ENCODE data around the gene SART3. TPM values are rescaled to one million over a fixed set of nuclear protein-coding genes. Genes with fewer than 3 reads are reported as not detected.

Gene SART3
- total and polyA plus RNA-seq, 2 of the 8 experiments (the other 6 are each of a cell fraction or from before 2014, with no cell fraction given): 16.0 to 103 TPM

DNA sequence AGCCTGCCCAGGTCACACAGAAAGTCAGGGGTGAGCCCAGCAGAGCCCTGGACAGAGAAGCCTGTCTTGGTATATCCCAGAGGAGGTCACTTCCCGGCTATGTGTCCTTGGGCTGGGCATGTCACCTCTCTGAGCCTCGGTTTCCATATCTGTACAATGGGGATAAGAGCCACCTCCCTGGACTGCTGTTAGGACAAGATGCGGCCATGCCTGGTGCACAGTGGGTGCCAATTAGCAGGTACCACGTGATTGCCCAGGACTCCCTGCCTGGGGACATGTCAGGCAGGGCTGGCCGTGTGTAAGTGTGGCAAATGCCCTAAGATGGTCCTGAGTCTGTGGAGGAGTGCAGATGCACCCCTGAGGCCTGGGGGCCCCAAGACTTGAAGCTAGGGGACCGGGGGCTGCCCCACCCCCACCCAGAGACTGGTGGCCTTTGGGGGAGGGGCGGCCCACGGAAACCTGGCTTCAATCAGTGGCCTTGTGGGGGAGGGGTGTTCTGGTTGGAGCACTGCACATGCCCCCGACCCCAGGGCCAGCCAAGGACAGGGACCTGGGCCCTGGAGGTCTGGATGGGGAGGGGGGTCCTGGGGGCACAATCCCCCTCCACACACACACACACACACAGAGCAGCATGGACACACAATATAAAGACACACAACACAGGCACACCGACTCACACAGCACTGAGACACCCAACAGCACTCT, 36.0 kb upstream of the SART3 start (continued):
- TF ChIP-seq CHD7 (IDR thresholded peaks at IDR 0.05; ENCODE audit: insufficient replicate concordance, low read length): no peak
- TF ChIP-seq MAX (IDR thresholded peaks at IDR 0.05): no peak
- TF ChIP-seq BACH1 (IDR thresholded peaks at IDR 0.05; ENCODE audit: low read length): no peak
- no peak for TF ChIP-seq NRF1 (IDR thresholded peaks at IDR 0.05; ENCODE audit: low read depth, low read length)
- TF ChIP-seq KDM4A (IDR thresholded peaks at IDR 0.05; ENCODE audit: low read depth, low read length, severe bottlenecking): no peak
- TF ChIP-seq ASH2L (IDR thresholded peaks at IDR 0.05; ENCODE audit: low read length): no peak
- TF ChIP-seq TEAD4 (IDR thresholded peaks at IDR 0.05; ENCODE audit: low read depth, low read length): no peak
- TF ChIP-seq POLR2A (IDR thresholded peaks at IDR 0.05; ENCODE audit: control extremely low read depth in 1 of 2, low read depth in 2 of 2, low read length in 2 of 2): no peak
- no peak for TF ChIP-seq CTBP2 (IDR thresholded peaks at IDR 0.05; ENCODE audit: borderline replicate concordance, insufficient read depth, insufficient read length, low read length)

All from H1 (cell line).